Right lobe of liver (tissue), 4 donors: ENCODE data around the gene DDX31.

Experiments
- CTCF ChIP-seq, 4 donors: fragments of 200-600 bp in 3 of 4; fragments of 450-650 bp in 1 of 4; IDR thresholded peaks; one replicate each; pipeline versions ENCODE4 v1.5.1 to v1.8.0; 2016 to 2022; ENCODE audit warnings: antibody characterized with exemption in 4 of 4, mild to moderate bottlenecking in 2 of 4
- POLR2A ChIP-seq: fragments of 450-650 bp; IDR thresholded peaks from one replicate; pipeline ENCODE4 v1.6.1; 2017; ENCODE audit warnings: antibody characterized with exemption, mild to moderate bottlenecking
- donor health status: DM: no; HTN: no; CAD: no.
- donor health status: DM: no; HTN: no; CAD: no.
- donor health status: DM: no; HTN: yes; CAD: no.

GRCh38 chr9:132571806-132572600, 97.8 kb downstream of the DDX31 start:
- TF ChIP-seq CTCF (IDR thresholded peaks at IDR 0.05), result no peak
- TF ChIP-seq POLR2A, result no peak
